IMR-90 (cell line): ENCODE results near the gene PDE4B. TPM values are rescaled to one million over a fixed set of nuclear protein-coding genes. Genes with fewer than 3 reads are reported as not detected.

Experiments used
- ATAC-seq: fragments of 200-7000 bp; cut with Tn5 transposase; 2 replicates; pipeline ENCODE4 v1.9.1; 2020; ENCODE audit warnings: low read depth, mild to moderate bottlenecking, moderate library complexity
- BruUV-seq: library from RNA; stranded (reverse); fragments of 400-500 nt; replicated peaks from 2 replicates; lab custom pipeline; 2021; lab: Mats Ljungman, UMichigan
- CTCF ChIA-PET: fragments of 300-600 bp; formaldehyde crosslinking; extraction: SDS; loops from one replicate; lab custom pipeline; 2021; ENCODE audit warnings: antibody characterized with exemption; lab: Yijun Ruan, JAX
- POLR2A ChIA-PET: fragments of 300-600 bp; sonication (Branson Sonifier 250); formaldehyde crosslinking; loops from one replicate; lab custom pipeline; 2022; ENCODE audit warnings: antibody characterized with exemption; ENCODE audit not compliant: unreplicated experiment; lab: Charles Lee
- DNase-seq: peaks from one replicate; pipeline ENCODE4 v3.0.0; 2013
- H2AFZ ChIP-seq: replicated peaks from 2 replicates; pipeline ENCODE3; 2013; ENCODE audit warnings: low read length, mild to moderate bottlenecking; ENCODE audit not compliant: poor library complexity
- H2AK5ac ChIP-seq: 2 replicates; pipeline ENCODE4 v1.6.1; 2013; ENCODE audit warnings: low read depth, low read length, inconsistent platforms
- H2AK9ac ChIP-seq: replicated peaks from 2 replicates; pipeline ENCODE3; 2013; ENCODE audit warnings: mild to moderate bottlenecking, low read depth, low read length, moderate library complexity; ENCODE audit not compliant: poor library complexity
- H2BK120ac ChIP-seq: 2 replicates; pipeline ENCODE4 v1.6.1; 2013; ENCODE audit warnings: low read depth, low read length, inconsistent platforms
- H2BK15ac ChIP-seq: 3 replicates; pipeline ENCODE4 v1.6.1; 2013; ENCODE audit warnings: low read depth, low read length, inconsistent platforms
- H2BK20ac ChIP-seq: 2 replicates; pipeline ENCODE4 v1.6.1; 2013; ENCODE audit warnings: low read depth, mild to moderate bottlenecking, inconsistent platforms, low read length, moderate library complexity
- H2BK5ac ChIP-seq: 2 replicates; pipeline ENCODE4 v1.6.1; 2013; ENCODE audit warnings: mild to moderate bottlenecking, low read depth, low read length, inconsistent platforms; ENCODE audit not compliant: poor library complexity, severe bottlenecking
- H3K14ac ChIP-seq: replicated peaks from 2 replicates; pipeline ENCODE4 v1.6.1; 2013; ENCODE audit warnings: low read depth, low read length, inconsistent platforms
- H3K18ac ChIP-seq: 2 replicates; pipeline ENCODE4 v1.6.1; 2013; ENCODE audit warnings: low read depth, low read length, control low read depth
- H3K23ac ChIP-seq: 2 replicates; pipeline ENCODE4 v1.6.1; 2013; ENCODE audit warnings: low read depth, low read length, inconsistent platforms
- H3K27ac ChIP-seq: 2 replicates; pipeline ENCODE4 v1.5.1; 2013; ENCODE audit warnings: mild to moderate bottlenecking, control low read depth, low read length; ENCODE audit not compliant: insufficient read depth
- H3K27me3 ChIP-seq: 2 replicates; pipeline ENCODE4 v1.6.1; 2013; ENCODE audit warnings: low read length; ENCODE audit not compliant: control insufficient read depth, insufficient read depth
- H3K36me3 ChIP-seq: 2 replicates; pipeline ENCODE4 v1.6.1; 2013; ENCODE audit warnings: low read length, mixed read lengths; ENCODE audit not compliant: control insufficient read depth, insufficient read depth
- H3K4ac ChIP-seq: 2 replicates; pipeline ENCODE4 v1.6.1; 2013; ENCODE audit warnings: low read depth, low read length, inconsistent platforms
- H3K4me1 ChIP-seq: 2 replicates; pipeline ENCODE4 v1.6.1; 2013; ENCODE audit warnings: low read length, mixed read lengths; ENCODE audit not compliant: control insufficient read depth, insufficient read depth
- H3K4me2 ChIP-seq: 2 replicates; pipeline ENCODE4 v1.6.1; 2013; ENCODE audit warnings: low read depth, mild to moderate bottlenecking, control low read depth, low read length, moderate library complexity
- H3K4me3 ChIP-seq: 2 replicates; pipeline ENCODE4 v1.5.1; 2013; ENCODE audit warnings: low read depth, mild to moderate bottlenecking, control low read depth, low read length, moderate library complexity; ENCODE audit not compliant: insufficient read depth
- H3K56ac ChIP-seq: 2 replicates; pipeline ENCODE4 v1.6.1; 2013; ENCODE audit warnings: low read length, inconsistent platforms; ENCODE audit not compliant: insufficient read depth; ENCODE audit errors: extremely low read depth
- H3K79me1 ChIP-seq, 2 experiments: 2 replicates each; pipeline ENCODE4 v1.6.1; 2013; ENCODE audit warnings: low read length in 2 of 2, inconsistent platforms in 1 of 2, low read depth in 1 of 2
- H3K9ac ChIP-seq: 2 replicates; pipeline ENCODE4 v1.6.1; 2013; ENCODE audit warnings: low read depth, low read length, control low read depth
- H3K9me1 ChIP-seq: 2 replicates; pipeline ENCODE4 v1.6.1; 2013; ENCODE audit warnings: low read length, inconsistent platforms; ENCODE audit not compliant: insufficient read depth
- H3K9me3 ChIP-seq: 2 replicates; pipeline ENCODE4 v1.6.1; 2013; ENCODE audit warnings: low read length; ENCODE audit not compliant: control insufficient read depth, insufficient read depth
- H4K20me1 ChIP-seq: 2 replicates; pipeline ENCODE4 v1.6.1; 2013; ENCODE audit warnings: low read length, inconsistent platforms; ENCODE audit not compliant: insufficient read depth
- H4K5ac ChIP-seq: 2 replicates; pipeline ENCODE4 v1.6.1; 2013; ENCODE audit warnings: mild to moderate bottlenecking, low read depth, low read length, control low read depth
- H4K8ac ChIP-seq, 2 experiments: 2 replicates each; pipeline ENCODE4 v1.6.1; 2013; ENCODE audit warnings: low read depth in 2 of 2, low read length in 2 of 2, control low read depth in 1 of 2, inconsistent platforms in 1 of 2
- H4K91ac ChIP-seq: 2 replicates; pipeline ENCODE4 v1.6.1; 2013; ENCODE audit warnings: low read depth, low read length, inconsistent platforms; ENCODE audit not compliant: insufficient read depth
- CEBPB ChIP-seq: IDR thresholded peaks from 2 replicates; pipeline ENCODE4 v1.6.1; 2012; ENCODE audit warnings: low read depth, low read length, improper control_type of control experiment
- NFE2L2 ChIP-seq: fragments of 150-350 bp; IDR thresholded peaks from 2 replicates; pipeline ENCODE4 v1.6.1; 2016; ENCODE audit warnings: low read depth, mild to moderate bottlenecking, low read length
- WGBS, 2 experiments: methylation state at CpG; one replicate each; pipeline versions ENCODE4 v1.1.5 to v1.1.7; 2013; ENCODE audit warnings: missing lambda C conversion rate in 2 of 2; ENCODE audit not compliant: insufficient read length in 1 of 2; ENCODE audit errors: extremely low coverage in 2 of 2; 5-methylcytosine and 5-hydroxymethylcytosine counted together
- dilution Hi-C: fragments of 300-500 bp; cut with HindIII; formaldehyde crosslinking; loops from one replicate; pipeline ENCODE4 v1.14.3; 2018; ENCODE audit warnings: low sequenced_read_pairs; ENCODE audit not compliant: unreplicated experiment
- in situ Hi-C: fragments of 300-500 bp; cut with MboI; formaldehyde crosslinking; loops from 3 replicates; pipeline ENCODE4 v1.14.3; 2019; ENCODE audit warnings: low sequenced_read_pairs, inconsistent platforms, mixed read lengths
- intact Hi-C: fragments of 100-400 bp; cut with micrococcal nuclease; formaldehyde crosslinking; loops from 2 replicates; pipeline ENCODE4 v1.10.0; 2022
- polyA plus RNA-seq, 3 experiments: library from polyadenylated mRNA; depleted of rRNA; stranded (reverse); fragments of >200 nt; gene quantifications; 2 replicates each; pipeline ENCODE4 v1.2.3, GENCODE V29; 2012; ENCODE audit warnings: low replicate concordance in 1 of 3
- total RNA-seq: library from RNA; depleted of rRNA; stranded (reverse); fragments of >200 nt; gene quantifications from 2 replicates; pipeline ENCODE4 v1.2.3, GENCODE V29; 2012
- TF ChIP-seq, protein P1 (sequence below): conservative IDR thresholded peaks from 2 replicates; pipeline ENCODE4 v1.5.1; 2012; ENCODE audit warnings: mild to moderate bottlenecking, low read depth, low read length, improper control_type of control experiment

Gene PDE4B
- total and polyA plus RNA-seq, 2 of the 4 experiments (the other 2 are of a cell fraction) = 5.8 to 21.3 TPM

DNA sequence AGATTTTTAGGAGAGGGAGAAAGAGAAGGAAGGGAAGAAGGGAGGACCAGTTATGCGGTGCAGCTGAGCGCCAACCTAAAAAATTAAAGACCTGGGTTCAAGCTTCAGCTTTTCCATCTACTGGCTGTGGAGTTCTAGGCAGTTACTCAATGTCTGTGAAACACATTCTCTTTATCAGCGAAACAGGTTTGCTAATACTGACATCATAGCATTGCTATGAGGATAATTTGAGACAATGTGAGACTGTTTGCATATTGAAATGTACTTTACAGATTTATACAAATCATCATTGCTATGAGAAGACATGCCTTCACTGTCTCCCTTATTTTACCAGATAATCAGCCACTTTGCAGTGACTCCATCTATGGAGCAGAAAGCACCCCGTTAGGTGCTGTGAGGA is 518.4 kb downstream of the PDE4B start:
- 0 out of 2 replicates have a peak overlapping the region, but pooled peaks have one; percentile 30 for H3K4ac ChIP-seq
- 0 out of 2 replicates have a peak overlapping the region, but pooled peaks have one; percentile 20 for H2AK5ac ChIP-seq
- ATAC-seq (peak; percentile 59), DNase-seq (peak; percentile 50)
- no peak overlapping the region for H3K14ac ChIP-seq
- ChIA-PET CTCF (no interaction called here), POLR2A (no interaction called here)
- no peak overlapping the region for H2AK9ac ChIP-seq
- no CpG with 5 or more reads among the region's 4 CpGs for WGBS, 2 experiments
- no peaks in the 10 kb centered on the region for H3K27me3 ChIP-seq
- TF ChIP-seq NFE2L2 = no peak
- TF ChIP-seq, protein P1, sequence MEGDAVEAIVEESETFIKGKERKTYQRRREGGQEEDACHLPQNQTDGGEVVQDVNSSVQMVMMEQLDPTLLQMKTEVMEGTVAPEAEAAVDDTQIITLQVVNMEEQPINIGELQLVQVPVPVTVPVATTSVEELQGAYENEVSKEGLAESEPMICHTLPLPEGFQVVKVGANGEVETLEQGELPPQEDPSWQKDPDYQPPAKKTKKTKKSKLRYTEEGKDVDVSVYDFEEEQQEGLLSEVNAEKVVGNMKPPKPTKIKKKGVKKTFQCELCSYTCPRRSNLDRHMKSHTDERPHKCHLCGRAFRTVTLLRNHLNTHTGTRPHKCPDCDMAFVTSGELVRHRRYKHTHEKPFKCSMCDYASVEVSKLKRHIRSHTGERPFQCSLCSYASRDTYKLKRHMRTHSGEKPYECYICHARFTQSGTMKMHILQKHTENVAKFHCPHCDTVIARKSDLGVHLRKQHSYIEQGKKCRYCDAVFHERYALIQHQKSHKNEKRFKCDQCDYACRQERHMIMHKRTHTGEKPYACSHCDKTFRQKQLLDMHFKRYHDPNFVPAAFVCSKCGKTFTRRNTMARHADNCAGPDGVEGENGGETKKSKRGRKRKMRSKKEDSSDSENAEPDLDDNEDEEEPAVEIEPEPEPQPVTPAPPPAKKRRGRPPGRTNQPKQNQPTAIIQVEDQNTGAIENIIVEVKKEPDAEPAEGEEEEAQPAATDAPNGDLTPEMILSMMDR = no peak
- 0 out of 2 replicates have a peak, but pooled peaks have one; percentile 18 for TF ChIP-seq CEBPB
- dilution Hi-C loops (no loop called here), in situ Hi-C loops (no loop called here), intact Hi-C loops (no loop called here)
- peak overlapping the region; percentile 13 for H2BK5ac ChIP-seq
- H4K20me1 ChIP-seq = no peaks in the 10 kb centered on the region
- H3K9me1 ChIP-seq = no peaks in the 10 kb centered on the region; the same call in 1 of the 2 replicates
- peaks cover 8% of the 10 kb centered on the region for H3K4me1 ChIP-seq
- no peak overlapping the region for H3K9ac ChIP-seq
- no peak overlapping the region for H3K56ac ChIP-seq
- H2BK15ac ChIP-seq = 0 out of 3 replicates have a peak overlapping the region, but pooled peaks have one; percentile 21
- no peak overlapping the region for H4K91ac ChIP-seq
- H2BK120ac ChIP-seq = peak overlapping the region; percentile 42
- H3K79me1 ChIP-seq = no peaks in the 10 kb centered on the region
- no peak overlapping the region for H2AFZ ChIP-seq
- peak overlapping the region; percentile 48; the same call in 1 of the 2 replicates for H3K4me2 ChIP-seq
- peak overlapping the region in 1 of 2 experiments; percentile 17; a peak in 1 of 4 replicates for H4K8ac ChIP-seq
- H3K23ac ChIP-seq = no peak overlapping the region
- H2BK20ac ChIP-seq = peak overlapping the region; percentile 52
- 0 out of 2 replicates have a peak overlapping the region, but pooled peaks have one; percentile 4 for H3K27ac ChIP-seq
- peak overlapping the region; percentile 46; the same call in 1 of the 2 replicates for H4K5ac ChIP-seq
- no TSS peak for BruUV-seq
- H3K36me3 ChIP-seq = no peaks in the 10 kb centered on the region
- H3K4me3 ChIP-seq = no peak overlapping the region
- H3K18ac ChIP-seq = peak overlapping the region; percentile 81
- no peaks in the 10 kb centered on the region for H3K9me3 ChIP-seq
